IMR-90 (cell line): ENCODE measurements around the gene SUSD6. TPM values are rescaled to one million over a fixed set of nuclear protein-coding genes. Genes with fewer than 3 reads are reported as not detected.

Source experiments
- ATAC-seq: fragments of 200-7000 bp; cut with Tn5 transposase; 2 replicates; pipeline ENCODE4 v1.9.1; 2020; ENCODE audit warnings: low read depth, mild to moderate bottlenecking, moderate library complexity
- BruUV-seq: library from RNA; stranded (reverse); fragments of 400-500 nt; replicated peaks from 2 replicates; lab custom pipeline; 2021; lab: Mats Ljungman, UMichigan
- CTCF ChIA-PET: fragments of 300-600 bp; formaldehyde crosslinking; extraction: SDS; loops from one replicate; lab custom pipeline; 2021; ENCODE audit warnings: antibody characterized with exemption; lab: Yijun Ruan, JAX
- POLR2A ChIA-PET: fragments of 300-600 bp; sonication (Branson Sonifier 250); formaldehyde crosslinking; loops from one replicate; lab custom pipeline; 2022; ENCODE audit warnings: antibody characterized with exemption; ENCODE audit not compliant: unreplicated experiment; lab: Charles Lee
- DNase-seq: peaks from one replicate; pipeline ENCODE4 v3.0.0; 2013
- H2AFZ ChIP-seq: replicated peaks from 2 replicates; pipeline ENCODE3; 2013; ENCODE audit warnings: low read length, mild to moderate bottlenecking; ENCODE audit not compliant: poor library complexity
- H2AK5ac ChIP-seq: 2 replicates; pipeline ENCODE4 v1.6.1; 2013; ENCODE audit warnings: low read depth, low read length, inconsistent platforms
- H2AK9ac ChIP-seq: replicated peaks from 2 replicates; pipeline ENCODE3; 2013; ENCODE audit warnings: mild to moderate bottlenecking, low read depth, low read length, moderate library complexity; ENCODE audit not compliant: poor library complexity
- H2BK120ac ChIP-seq: 2 replicates; pipeline ENCODE4 v1.6.1; 2013; ENCODE audit warnings: low read depth, low read length, inconsistent platforms
- H2BK15ac ChIP-seq: 3 replicates; pipeline ENCODE4 v1.6.1; 2013; ENCODE audit warnings: low read depth, low read length, inconsistent platforms
- H2BK20ac ChIP-seq: 2 replicates; pipeline ENCODE4 v1.6.1; 2013; ENCODE audit warnings: low read depth, mild to moderate bottlenecking, inconsistent platforms, low read length, moderate library complexity
- H2BK5ac ChIP-seq: 2 replicates; pipeline ENCODE4 v1.6.1; 2013; ENCODE audit warnings: mild to moderate bottlenecking, low read depth, low read length, inconsistent platforms; ENCODE audit not compliant: poor library complexity, severe bottlenecking
- H3K14ac ChIP-seq: replicated peaks from 2 replicates; pipeline ENCODE4 v1.6.1; 2013; ENCODE audit warnings: low read depth, low read length, inconsistent platforms
- H3K18ac ChIP-seq: 2 replicates; pipeline ENCODE4 v1.6.1; 2013; ENCODE audit warnings: low read depth, low read length, control low read depth
- H3K23ac ChIP-seq: 2 replicates; pipeline ENCODE4 v1.6.1; 2013; ENCODE audit warnings: low read depth, low read length, inconsistent platforms
- H3K27ac ChIP-seq: 2 replicates; pipeline ENCODE4 v1.5.1; 2013; ENCODE audit warnings: mild to moderate bottlenecking, control low read depth, low read length; ENCODE audit not compliant: insufficient read depth
- H3K27me3 ChIP-seq: 2 replicates; pipeline ENCODE4 v1.6.1; 2013; ENCODE audit warnings: low read length; ENCODE audit not compliant: control insufficient read depth, insufficient read depth
- H3K36me3 ChIP-seq: 2 replicates; pipeline ENCODE4 v1.6.1; 2013; ENCODE audit warnings: low read length, mixed read lengths; ENCODE audit not compliant: control insufficient read depth, insufficient read depth
- H3K4ac ChIP-seq: 2 replicates; pipeline ENCODE4 v1.6.1; 2013; ENCODE audit warnings: low read depth, low read length, inconsistent platforms
- H3K4me1 ChIP-seq: 2 replicates; pipeline ENCODE4 v1.6.1; 2013; ENCODE audit warnings: low read length, mixed read lengths; ENCODE audit not compliant: control insufficient read depth, insufficient read depth
- H3K4me2 ChIP-seq: 2 replicates; pipeline ENCODE4 v1.6.1; 2013; ENCODE audit warnings: low read depth, mild to moderate bottlenecking, control low read depth, low read length, moderate library complexity
- H3K4me3 ChIP-seq: 2 replicates; pipeline ENCODE4 v1.5.1; 2013; ENCODE audit warnings: low read depth, mild to moderate bottlenecking, control low read depth, low read length, moderate library complexity; ENCODE audit not compliant: insufficient read depth
- H3K56ac ChIP-seq: 2 replicates; pipeline ENCODE4 v1.6.1; 2013; ENCODE audit warnings: low read length, inconsistent platforms; ENCODE audit not compliant: insufficient read depth; ENCODE audit errors: extremely low read depth
- H3K79me1 ChIP-seq, 2 experiments: 2 replicates each; pipeline ENCODE4 v1.6.1; 2013; ENCODE audit warnings: low read length in 2 of 2, inconsistent platforms in 1 of 2, low read depth in 1 of 2
- H3K9ac ChIP-seq: 2 replicates; pipeline ENCODE4 v1.6.1; 2013; ENCODE audit warnings: low read depth, low read length, control low read depth
- H3K9me1 ChIP-seq: 2 replicates; pipeline ENCODE4 v1.6.1; 2013; ENCODE audit warnings: low read length, inconsistent platforms; ENCODE audit not compliant: insufficient read depth
- H3K9me3 ChIP-seq: 2 replicates; pipeline ENCODE4 v1.6.1; 2013; ENCODE audit warnings: low read length; ENCODE audit not compliant: control insufficient read depth, insufficient read depth
- H4K20me1 ChIP-seq: 2 replicates; pipeline ENCODE4 v1.6.1; 2013; ENCODE audit warnings: low read length, inconsistent platforms; ENCODE audit not compliant: insufficient read depth
- H4K5ac ChIP-seq: 2 replicates; pipeline ENCODE4 v1.6.1; 2013; ENCODE audit warnings: mild to moderate bottlenecking, low read depth, low read length, control low read depth
- H4K8ac ChIP-seq, 2 experiments: 2 replicates each; pipeline ENCODE4 v1.6.1; 2013; ENCODE audit warnings: low read depth in 2 of 2, low read length in 2 of 2, control low read depth in 1 of 2, inconsistent platforms in 1 of 2
- H4K91ac ChIP-seq: 2 replicates; pipeline ENCODE4 v1.6.1; 2013; ENCODE audit warnings: low read depth, low read length, inconsistent platforms; ENCODE audit not compliant: insufficient read depth
- BHLHE40 ChIP-seq: fragments of 150-350 bp; IDR thresholded peaks from 2 replicates; pipeline ENCODE4 v1.6.1; 2016; ENCODE audit warnings: mild to moderate bottlenecking, low read depth, low read length
- CHD1 ChIP-seq: IDR thresholded peaks from 2 replicates; pipeline ENCODE4 v1.6.1; 2012; ENCODE audit warnings: low read depth, low read length, improper control_type of control experiment
- MAFK ChIP-seq: IDR thresholded peaks from 2 replicates; pipeline ENCODE4 v1.6.1; 2012; ENCODE audit warnings: low read depth, low read length, improper control_type of control experiment
- POLR2A ChIP-seq: IDR thresholded peaks from 2 replicates; pipeline ENCODE4 v1.6.1; 2012; ENCODE audit warnings: mild to moderate bottlenecking, low read depth, low read length
- RAD21 ChIP-seq: IDR thresholded peaks from 2 replicates; pipeline ENCODE4 v1.6.1; 2012; ENCODE audit warnings: low read length, improper control_type of control experiment
- RCOR1 ChIP-seq: IDR thresholded peaks from 2 replicates; pipeline ENCODE4 v1.6.1; 2012; ENCODE audit warnings: mild to moderate bottlenecking, low read length, improper control_type of control experiment; ENCODE audit not compliant: insufficient replicate concordance
- RFX5 ChIP-seq: IDR thresholded peaks from 2 replicates; pipeline ENCODE4 v1.8.0; 2012; ENCODE audit warnings: low read depth, mild to moderate bottlenecking, low read length, moderate library complexity
- SMC3 ChIP-seq: fragments of 150-350 bp; IDR thresholded peaks from 2 replicates; pipeline ENCODE4 v1.6.1; 2016; ENCODE audit warnings: low read depth, mild to moderate bottlenecking, antibody characterized with exemption, low read length, moderate library complexity
- WGBS, 2 experiments: methylation state at CpG; one replicate each; pipeline versions ENCODE4 v1.1.5 to v1.1.7; 2013; ENCODE audit warnings: missing lambda C conversion rate in 2 of 2; ENCODE audit not compliant: insufficient read length in 1 of 2; ENCODE audit errors: extremely low coverage in 2 of 2; 5-methylcytosine and 5-hydroxymethylcytosine counted together
- dilution Hi-C: fragments of 300-500 bp; cut with HindIII; formaldehyde crosslinking; loops from one replicate; pipeline ENCODE4 v1.14.3; 2018; ENCODE audit warnings: low sequenced_read_pairs; ENCODE audit not compliant: unreplicated experiment
- in situ Hi-C: fragments of 300-500 bp; cut with MboI; formaldehyde crosslinking; loops from 3 replicates; pipeline ENCODE4 v1.14.3; 2019; ENCODE audit warnings: low sequenced_read_pairs, inconsistent platforms, mixed read lengths
- intact Hi-C: fragments of 100-400 bp; cut with micrococcal nuclease; formaldehyde crosslinking; loops from 2 replicates; pipeline ENCODE4 v1.10.0; 2022
- polyA plus RNA-seq, 3 experiments: library from polyadenylated mRNA; depleted of rRNA; stranded (reverse); fragments of >200 nt; gene quantifications; 2 replicates each; pipeline ENCODE4 v1.2.3, GENCODE V29; 2012; ENCODE audit warnings: low replicate concordance in 1 of 3
- total RNA-seq: library from RNA; depleted of rRNA; stranded (reverse); fragments of >200 nt; gene quantifications from 2 replicates; pipeline ENCODE4 v1.2.3, GENCODE V29; 2012
- TF ChIP-seq, protein P1 (sequence below): fragments of 150-350 bp; IDR thresholded peaks from 2 replicates; pipeline ENCODE4 v1.6.1; 2017; ENCODE audit warnings: mild to moderate bottlenecking, antibody characterized with exemption, low read length, low read depth

SUSD6 gene
- total and polyA plus RNA-seq, 2 of the 4 experiments (the other 2 are of a cell fraction) = 2.3 to 10.1 TPM

DNA sequence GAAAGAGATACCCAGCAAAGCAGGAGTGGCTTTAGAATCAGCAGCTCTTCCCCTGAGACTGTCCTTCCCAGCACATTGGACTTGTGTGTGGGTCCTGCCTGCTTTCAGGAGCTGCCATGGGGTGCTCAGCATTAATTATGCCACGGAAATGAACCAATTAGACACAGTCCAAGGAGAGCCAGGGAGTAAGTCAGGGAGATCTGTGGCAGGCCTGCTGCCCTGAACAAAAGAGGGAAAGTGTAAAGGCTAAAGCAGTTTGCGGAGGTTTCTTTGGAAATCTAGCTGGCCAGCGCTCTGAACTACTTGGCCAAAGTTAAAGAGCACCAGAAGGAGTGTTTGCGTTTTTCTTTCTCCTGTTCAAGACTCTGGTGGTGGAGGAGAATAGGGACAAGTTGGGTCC is 89.9 kb downstream of the SUSD6 start:
- 100% methylated on average over 1 of the region's 4 CpGs; no CpG with 5 or more reads in 1 of the 2 experiments for WGBS, 2 experiments
- H2BK120ac ChIP-seq = no peak overlapping the region
- H2BK20ac ChIP-seq = no peak overlapping the region

More for the DNA sequence above, 89.9 kb downstream of the SUSD6 start:
- Histone ChIP-seq H3K18ac (no peak overlapping the region), H2AFZ (no peak overlapping the region), H3K14ac (no peak overlapping the region), H3K9me1 (peaks cover 30% of the 10 kb centered on the region), H3K56ac (no peak overlapping the region), H4K20me1 (peaks cover 23% of the 10 kb centered on the region), H3K4me2 (no peak overlapping the region), H3K36me3 (peaks cover 16% of the 10 kb centered on the region), H2BK5ac (no peak overlapping the region), H3K79me1 (peaks cover 31 to 53% of the 10 kb centered on the region in 2 experiments), H3K9ac (no peak overlapping the region), H3K27ac (no peak overlapping the region), H2BK15ac (no peak overlapping the region), H4K91ac (no peak overlapping the region), H3K4me3 (no peak overlapping the region), H4K8ac (no peak overlapping the region), H3K4me1 (peaks cover 8% of the 10 kb centered on the region), H4K5ac (no peak overlapping the region), H3K4ac (no peak overlapping the region), H3K9me3 (no peaks in the 10 kb centered on the region), H3K27me3 (no peaks in the 10 kb centered on the region), H3K23ac (0 out of 2 replicates have a peak overlapping the region, but pooled peaks have one; percentile 11), H2AK9ac (no peak overlapping the region), H2AK5ac (no peak overlapping the region)
- ChIA-PET POLR2A (no interaction called here), CTCF (no interaction called here)
- no peak for DNase-seq
- in situ Hi-C loops = no loop called here
- intact Hi-C loops = no loop called here
- TF ChIP-seq CHD1 (no peak), RFX5 (no peak), MAFK (no peak), SMC3 (no peak), POLR2A (no peak), BHLHE40 (no peak), RAD21 (no peak), RCOR1 (no peak)
- TF ChIP-seq, protein P1, sequence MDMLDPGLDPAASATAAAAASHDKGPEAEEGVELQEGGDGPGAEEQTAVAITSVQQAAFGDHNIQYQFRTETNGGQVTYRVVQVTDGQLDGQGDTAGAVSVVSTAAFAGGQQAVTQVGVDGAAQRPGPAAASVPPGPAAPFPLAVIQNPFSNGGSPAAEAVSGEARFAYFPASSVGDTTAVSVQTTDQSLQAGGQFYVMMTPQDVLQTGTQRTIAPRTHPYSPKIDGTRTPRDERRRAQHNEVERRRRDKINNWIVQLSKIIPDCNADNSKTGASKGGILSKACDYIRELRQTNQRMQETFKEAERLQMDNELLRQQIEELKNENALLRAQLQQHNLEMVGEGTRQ = no peak
- no TSS peak for BruUV-seq
- dilution Hi-C loops = no loop called here
- ATAC-seq = no peak
